IMR-90 (cell line): ENCODE data around the gene DPP10. TPM values are rescaled to one million over a fixed set of nuclear protein-coding genes. Genes with fewer than 3 reads are reported as not detected.
"Not testable (repeated sequence)": the region's sequence is repeated elsewhere in the genome, so short reads cannot be mapped to it uniquely, and the experiment has no call there.

ENCODE experiments used
- ATAC-seq: fragments of 200-7000 bp; cut with Tn5 transposase; 2 replicates; pipeline ENCODE4 v1.9.1; 2020; ENCODE audit warnings: low read depth, mild to moderate bottlenecking, moderate library complexity
- BruUV-seq: library from RNA; stranded (reverse); fragments of 400-500 nt; replicated peaks from 2 replicates; lab custom pipeline; 2021; lab: Mats Ljungman, UMichigan
- CTCF ChIA-PET: fragments of 300-600 bp; formaldehyde crosslinking; extraction: SDS; loops from one replicate; lab custom pipeline; 2021; ENCODE audit warnings: antibody characterized with exemption; lab: Yijun Ruan, JAX
- POLR2A ChIA-PET: fragments of 300-600 bp; sonication (Branson Sonifier 250); formaldehyde crosslinking; loops from one replicate; lab custom pipeline; 2022; ENCODE audit warnings: antibody characterized with exemption; ENCODE audit not compliant: unreplicated experiment; lab: Charles Lee
- DNase-seq: peaks from one replicate; pipeline ENCODE4 v3.0.0; 2013
- H2AFZ ChIP-seq: replicated peaks from 2 replicates; pipeline ENCODE3; 2013; ENCODE audit warnings: low read length, mild to moderate bottlenecking; ENCODE audit not compliant: poor library complexity
- H2AK5ac ChIP-seq: 2 replicates; pipeline ENCODE4 v1.6.1; 2013; ENCODE audit warnings: low read depth, low read length, inconsistent platforms
- H2AK9ac ChIP-seq: replicated peaks from 2 replicates; pipeline ENCODE3; 2013; ENCODE audit warnings: mild to moderate bottlenecking, low read depth, low read length, moderate library complexity; ENCODE audit not compliant: poor library complexity
- H2BK120ac ChIP-seq: 2 replicates; pipeline ENCODE4 v1.6.1; 2013; ENCODE audit warnings: low read depth, low read length, inconsistent platforms
- H2BK15ac ChIP-seq: 3 replicates; pipeline ENCODE4 v1.6.1; 2013; ENCODE audit warnings: low read depth, low read length, inconsistent platforms
- H2BK20ac ChIP-seq: 2 replicates; pipeline ENCODE4 v1.6.1; 2013; ENCODE audit warnings: low read depth, mild to moderate bottlenecking, inconsistent platforms, low read length, moderate library complexity
- H2BK5ac ChIP-seq: 2 replicates; pipeline ENCODE4 v1.6.1; 2013; ENCODE audit warnings: mild to moderate bottlenecking, low read depth, low read length, inconsistent platforms; ENCODE audit not compliant: poor library complexity, severe bottlenecking
- H3K14ac ChIP-seq: replicated peaks from 2 replicates; pipeline ENCODE4 v1.6.1; 2013; ENCODE audit warnings: low read depth, low read length, inconsistent platforms
- H3K18ac ChIP-seq: 2 replicates; pipeline ENCODE4 v1.6.1; 2013; ENCODE audit warnings: low read depth, low read length, control low read depth
- H3K23ac ChIP-seq: 2 replicates; pipeline ENCODE4 v1.6.1; 2013; ENCODE audit warnings: low read depth, low read length, inconsistent platforms
- H3K27ac ChIP-seq: 2 replicates; pipeline ENCODE4 v1.5.1; 2013; ENCODE audit warnings: mild to moderate bottlenecking, control low read depth, low read length; ENCODE audit not compliant: insufficient read depth
- H3K27me3 ChIP-seq: 2 replicates; pipeline ENCODE4 v1.6.1; 2013; ENCODE audit warnings: low read length; ENCODE audit not compliant: control insufficient read depth, insufficient read depth
- H3K36me3 ChIP-seq: 2 replicates; pipeline ENCODE4 v1.6.1; 2013; ENCODE audit warnings: low read length, mixed read lengths; ENCODE audit not compliant: control insufficient read depth, insufficient read depth
- H3K4ac ChIP-seq: 2 replicates; pipeline ENCODE4 v1.6.1; 2013; ENCODE audit warnings: low read depth, low read length, inconsistent platforms
- H3K4me1 ChIP-seq: 2 replicates; pipeline ENCODE4 v1.6.1; 2013; ENCODE audit warnings: low read length, mixed read lengths; ENCODE audit not compliant: control insufficient read depth, insufficient read depth
- H3K4me2 ChIP-seq: 2 replicates; pipeline ENCODE4 v1.6.1; 2013; ENCODE audit warnings: low read depth, mild to moderate bottlenecking, control low read depth, low read length, moderate library complexity
- H3K4me3 ChIP-seq: 2 replicates; pipeline ENCODE4 v1.5.1; 2013; ENCODE audit warnings: low read depth, mild to moderate bottlenecking, control low read depth, low read length, moderate library complexity; ENCODE audit not compliant: insufficient read depth
- H3K56ac ChIP-seq: 2 replicates; pipeline ENCODE4 v1.6.1; 2013; ENCODE audit warnings: low read length, inconsistent platforms; ENCODE audit not compliant: insufficient read depth; ENCODE audit errors: extremely low read depth
- H3K79me1 ChIP-seq, 2 experiments: 2 replicates each; pipeline ENCODE4 v1.6.1; 2013; ENCODE audit warnings: low read length in 2 of 2, inconsistent platforms in 1 of 2, low read depth in 1 of 2
- H3K9ac ChIP-seq: 2 replicates; pipeline ENCODE4 v1.6.1; 2013; ENCODE audit warnings: low read depth, low read length, control low read depth
- H3K9me1 ChIP-seq: 2 replicates; pipeline ENCODE4 v1.6.1; 2013; ENCODE audit warnings: low read length, inconsistent platforms; ENCODE audit not compliant: insufficient read depth
- H3K9me3 ChIP-seq: 2 replicates; pipeline ENCODE4 v1.6.1; 2013; ENCODE audit warnings: low read length; ENCODE audit not compliant: control insufficient read depth, insufficient read depth
- H4K20me1 ChIP-seq: 2 replicates; pipeline ENCODE4 v1.6.1; 2013; ENCODE audit warnings: low read length, inconsistent platforms; ENCODE audit not compliant: insufficient read depth
- H4K5ac ChIP-seq: 2 replicates; pipeline ENCODE4 v1.6.1; 2013; ENCODE audit warnings: mild to moderate bottlenecking, low read depth, low read length, control low read depth
- H4K8ac ChIP-seq, 2 experiments: 2 replicates each; pipeline ENCODE4 v1.6.1; 2013; ENCODE audit warnings: low read depth in 2 of 2, low read length in 2 of 2, control low read depth in 1 of 2, inconsistent platforms in 1 of 2
- H4K91ac ChIP-seq: 2 replicates; pipeline ENCODE4 v1.6.1; 2013; ENCODE audit warnings: low read depth, low read length, inconsistent platforms; ENCODE audit not compliant: insufficient read depth
- MXI1 ChIP-seq: IDR thresholded peaks from 2 replicates; pipeline ENCODE4 v1.6.1; 2012; ENCODE audit warnings: low read depth, mild to moderate bottlenecking, low read length, moderate library complexity, borderline replicate concordance
- WGBS, 2 experiments: methylation state at CpG; one replicate each; pipeline versions ENCODE4 v1.1.5 to v1.1.7; 2013; ENCODE audit warnings: missing lambda C conversion rate in 2 of 2; ENCODE audit not compliant: insufficient read length in 1 of 2; ENCODE audit errors: extremely low coverage in 2 of 2; 5-methylcytosine and 5-hydroxymethylcytosine counted together
- dilution Hi-C: fragments of 300-500 bp; cut with HindIII; formaldehyde crosslinking; loops from one replicate; pipeline ENCODE4 v1.14.3; 2018; ENCODE audit warnings: low sequenced_read_pairs; ENCODE audit not compliant: unreplicated experiment
- in situ Hi-C: fragments of 300-500 bp; cut with MboI; formaldehyde crosslinking; loops from 3 replicates; pipeline ENCODE4 v1.14.3; 2019; ENCODE audit warnings: low sequenced_read_pairs, inconsistent platforms, mixed read lengths
- intact Hi-C: fragments of 100-400 bp; cut with micrococcal nuclease; formaldehyde crosslinking; loops from 2 replicates; pipeline ENCODE4 v1.10.0; 2022
- polyA plus RNA-seq, 3 experiments: library from polyadenylated mRNA; depleted of rRNA; stranded (reverse); fragments of >200 nt; gene quantifications; 2 replicates each; pipeline ENCODE4 v1.2.3, GENCODE V29; 2012; ENCODE audit warnings: low replicate concordance in 1 of 3
- total RNA-seq: library from RNA; depleted of rRNA; stranded (reverse); fragments of >200 nt; gene quantifications from 2 replicates; pipeline ENCODE4 v1.2.3, GENCODE V29; 2012

Gene DPP10
- total and polyA plus RNA-seq, 2 of the 4 experiments (the other 2 are of a cell fraction): not detected

- no peak for DNase-seq
- ChIA-PET CTCF (no interaction called here), POLR2A (no interaction called here)
- no peak overlapping the region for H3K27ac ChIP-seq
- no peak overlapping the region for H3K9ac ChIP-seq
- TF ChIP-seq MXI1: no peak
- H4K8ac ChIP-seq: no peak overlapping the region
- in situ Hi-C loops (no loop called here), dilution Hi-C loops (no loop called here), intact Hi-C loops (no loop called here)
- H2BK5ac ChIP-seq: no peak overlapping the region
- no peak overlapping the region for H4K91ac ChIP-seq
- no peaks in the 10 kb centered on the region for H3K79me1 ChIP-seq
- no peaks in the 10 kb centered on the region for H3K27me3 ChIP-seq
- H3K4me1 ChIP-seq: no peaks in the 10 kb centered on the region
- no peak overlapping the region for H3K14ac ChIP-seq
- no peak overlapping the region for H3K18ac ChIP-seq
- H3K9me3 ChIP-seq: peaks cover 9% of the 10 kb centered on the region
- H4K20me1 ChIP-seq: no peaks in the 10 kb centered on the region
- no CpG with 5 or more reads among the region's 1 CpG for WGBS, 2 experiments
- H3K36me3 ChIP-seq: no peaks in the 10 kb centered on the region
- ATAC-seq: no peak
- H2BK120ac ChIP-seq: no peak overlapping the region
- H3K56ac ChIP-seq: no peak overlapping the region
- no peak overlapping the region for H2AFZ ChIP-seq
- H4K5ac ChIP-seq: no peak overlapping the region
- H2BK15ac ChIP-seq: no peak overlapping the region
- H2AK9ac ChIP-seq: no peak overlapping the region
- no peak overlapping the region for H3K4ac ChIP-seq
- no peak overlapping the region for H3K4me2 ChIP-seq
- no peak overlapping the region for H2BK20ac ChIP-seq
- no peak overlapping the region for H3K4me3 ChIP-seq
- BruUV-seq: no TSS peak
- no peak overlapping the region for H3K23ac ChIP-seq
- no peaks in the 10 kb centered on the region for H3K9me1 ChIP-seq
- no peak overlapping the region for H2AK5ac ChIP-seq
These were observed 985.0 kb downstream of the DPP10 start for GRCh38 chr2:115427436-115427835.

GRCh38 chr2:115440746-115441145 lies 998.3 kb downstream of the DPP10 start:
- H4K91ac ChIP-seq, POLR2A ChIA-PET, H2BK20ac ChIP-seq, H3K4me2 ChIP-seq, H2BK5ac ChIP-seq, CTCF ChIA-PET, intact Hi-C loops, H3K18ac ChIP-seq, H4K8ac ChIP-seq, H2BK15ac ChIP-seq, dilution Hi-C loops, H2AK5ac ChIP-seq, H3K9ac ChIP-seq, H2AK9ac ChIP-seq, H4K20me1 ChIP-seq, ATAC-seq, H3K23ac ChIP-seq, H3K14ac ChIP-seq, H3K9me3 ChIP-seq, H3K9me1 ChIP-seq, H3K4me3 ChIP-seq, in situ Hi-C loops, H3K27ac ChIP-seq, H2BK120ac ChIP-seq, DNase-seq, H3K4me1 ChIP-seq, BruUV-seq, H2AFZ ChIP-seq, H4K5ac ChIP-seq, H3K36me3 ChIP-seq, H3K4ac ChIP-seq, H3K56ac ChIP-seq, H3K27me3 ChIP-seq, H3K79me1 ChIP-seq: not testable (repeated sequence)
- WGBS, 2 experiments: no CpG with 5 or more reads among the region's 6 CpGs
